GM19025 (cell line): ENCODE data around the gene JUNB.
A peak's percentile ranks its signal among the peaks of the same experiment; 100 is the strongest.

Experiments
- ATAC-seq: cut with Tn5 transposase; IDR thresholded peaks from one replicate; pipeline ENCODE4 v1.9.1; 2021; ENCODE audit warnings: mild to moderate bottlenecking, low read depth, moderate library complexity; ENCODE audit not compliant: unreplicated experiment

Gene JUNB

GRCh38 chr19:12773571-12773970 is 17.7 kb upstream of the JUNB start:
- ATAC-seq: no peak

- ATAC-seq: no peak
Measured at GRCh38 chr19:12774588-12775555, 16.4 kb upstream of the JUNB start, which contains the start of gene HOOK2. TSS of gene HOOK2 (minus strand) at chr19:12775552. CDS start at chr19:12775449, 103 bp downstream.

DNA sequence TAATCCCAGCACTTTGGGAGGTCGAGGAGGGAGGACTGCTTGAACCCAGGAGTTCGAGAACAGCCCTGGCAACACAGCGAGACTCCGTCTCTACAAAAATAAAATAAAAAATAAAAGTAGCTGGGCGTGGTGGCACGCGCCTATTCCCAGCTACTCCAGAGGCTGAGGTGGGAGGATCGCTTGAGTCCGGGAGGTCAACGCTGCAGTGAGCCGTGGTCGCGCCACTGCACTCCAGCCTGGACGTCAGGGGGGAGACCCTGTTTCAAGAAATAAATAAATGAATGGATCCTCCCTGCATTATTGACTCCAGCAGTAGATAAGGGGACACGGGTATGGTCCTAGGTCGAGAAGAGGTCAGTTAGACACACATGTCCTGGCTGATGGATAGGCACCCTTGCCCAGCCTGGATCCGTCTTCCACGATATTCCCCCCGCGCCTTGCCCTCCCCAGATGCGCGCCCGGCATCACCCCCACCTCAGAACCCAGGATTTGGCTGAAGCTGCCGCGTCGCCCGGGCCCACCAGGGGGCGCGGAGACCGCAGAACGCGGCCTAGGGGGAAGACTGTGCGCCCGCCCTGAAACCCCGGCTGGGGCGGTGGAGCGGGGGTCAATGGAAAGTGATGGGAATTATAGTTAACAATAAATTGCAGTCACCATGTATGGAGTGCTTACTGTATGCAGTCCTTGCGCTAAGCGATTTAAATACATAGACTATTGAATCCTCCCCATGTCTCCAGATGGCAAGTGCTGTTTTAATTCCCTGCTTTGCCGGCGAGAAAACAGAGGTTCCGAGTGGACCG is 13.9 kb upstream of the JUNB start:
- no peak for ATAC-seq

GRCh38 chr19:12778017-12778904 is 13.0 kb upstream of the JUNB start:
- no peak for ATAC-seq

DNA sequence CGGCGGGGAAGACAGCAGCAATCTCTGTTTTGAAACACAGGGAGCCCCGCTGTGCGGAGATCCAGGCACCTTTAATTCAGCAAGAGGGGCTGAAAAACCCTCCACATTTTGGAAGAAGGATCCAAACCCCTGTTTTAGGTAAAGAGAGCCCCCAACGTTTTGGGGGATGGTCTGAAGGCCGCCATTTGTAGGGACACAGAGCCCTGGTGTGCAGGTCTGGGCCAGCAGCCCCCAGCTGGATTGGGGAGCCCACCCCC is 12.5 kb upstream of the JUNB start:
- no peak for ATAC-seq

DNA sequence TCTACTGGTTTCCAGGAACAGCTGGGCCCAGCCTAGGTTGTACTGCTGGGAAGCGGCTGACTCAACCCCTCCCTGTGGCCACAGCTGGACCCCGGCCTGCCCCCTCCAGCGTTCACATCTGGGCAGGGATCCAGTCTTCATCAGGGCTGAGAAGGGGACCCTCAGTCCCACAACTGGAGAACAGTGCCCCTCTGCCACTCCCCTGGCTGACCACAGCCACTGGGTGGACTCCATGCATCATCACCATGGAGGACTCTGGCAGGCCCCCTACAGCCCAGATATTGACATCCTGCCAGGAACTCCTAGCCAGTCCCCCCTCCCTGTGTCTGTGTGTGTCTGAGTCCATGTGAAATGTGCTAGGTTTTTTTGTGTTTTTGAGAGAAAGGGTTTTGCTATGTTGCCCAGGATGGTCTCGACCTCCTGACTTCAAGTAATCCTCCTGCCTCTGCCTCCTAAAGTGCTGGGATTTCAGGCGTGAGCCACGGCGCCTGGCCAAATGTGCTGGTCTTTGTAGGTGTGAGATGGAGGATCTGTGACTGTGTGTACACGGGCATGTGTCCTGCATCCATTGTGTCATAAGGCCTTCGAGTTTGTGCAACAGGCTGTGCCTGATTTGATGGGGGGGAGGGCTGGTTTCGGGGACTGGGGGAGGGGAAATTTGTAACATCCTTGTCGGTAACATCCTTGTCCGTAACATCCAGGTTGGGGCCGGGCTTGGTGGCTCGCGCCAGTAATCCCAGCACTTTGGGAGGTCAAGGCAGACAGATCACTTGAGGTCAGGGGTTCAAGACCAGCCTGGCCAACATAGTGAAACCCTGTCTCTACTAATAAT is 11.9 kb upstream of the JUNB start:
- no peak for ATAC-seq

DNA sequence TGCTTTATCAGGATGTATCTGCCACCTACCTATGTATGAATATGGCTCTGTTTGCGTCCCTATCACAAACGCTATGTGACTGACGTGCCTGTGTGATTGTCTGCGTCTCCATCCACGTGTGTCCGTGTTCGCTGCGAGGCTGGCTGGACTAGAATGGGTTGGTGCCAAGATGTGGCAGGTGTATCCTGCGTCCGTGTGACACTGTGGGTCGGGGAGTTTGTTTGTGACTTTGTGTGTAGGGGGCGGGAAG is 9.2 kb upstream of the JUNB start:
- ATAC-seq: no peak

DNA sequence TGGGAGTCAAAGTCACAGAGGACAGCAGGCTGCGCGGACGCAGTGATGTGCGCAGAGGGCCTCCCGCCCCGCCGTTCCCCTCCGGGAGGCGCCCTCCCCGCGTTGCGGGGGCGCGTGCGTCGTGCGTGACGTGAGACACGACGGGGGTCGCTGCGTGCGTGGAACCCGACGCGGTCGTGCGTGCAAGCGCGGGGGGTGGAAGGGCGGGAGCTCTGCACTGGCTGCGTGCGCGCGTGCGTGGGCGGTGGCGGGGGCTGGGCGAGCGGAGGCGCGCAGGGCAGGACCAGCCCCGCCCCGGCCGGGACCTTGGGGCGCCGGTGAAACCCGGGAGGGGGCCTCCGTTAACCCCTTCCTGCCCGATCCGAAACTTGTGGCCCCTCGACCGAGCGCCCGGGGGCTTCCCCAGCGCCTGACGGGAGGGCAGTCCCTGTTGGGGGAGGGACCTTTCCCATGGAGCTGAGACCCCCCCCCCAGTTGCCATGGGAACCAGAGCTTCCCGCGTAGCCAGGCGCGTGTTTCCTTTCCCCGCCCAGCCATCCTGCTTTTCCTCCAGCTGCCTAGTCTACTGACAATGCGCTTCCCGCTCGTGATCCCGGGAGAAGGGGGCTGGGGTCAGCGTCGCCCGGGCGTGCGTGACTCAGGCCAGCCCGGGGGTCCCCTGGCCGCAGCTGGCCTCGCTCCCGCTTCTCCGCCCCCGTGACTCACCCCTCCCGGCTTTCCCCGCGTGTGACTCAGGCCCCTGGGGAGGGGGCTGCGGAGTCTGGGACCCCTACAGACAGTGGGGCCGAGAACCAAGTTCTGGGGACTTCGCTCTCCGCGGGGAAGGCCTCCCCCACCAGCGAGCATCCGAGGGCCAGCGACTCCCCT is 8.6 kb upstream of the JUNB start:
- peak; percentile 45 for ATAC-seq

- no peak for ATAC-seq
Measured at GRCh38 chr19:12783291-12783848, 7.9 kb upstream of the JUNB start.

- ATAC-seq: no peak
Measured at GRCh38 chr19:12783849-12784393, 7.4 kb upstream of the JUNB start.

GRCh38 chr19:12784394-12784870 is 6.9 kb upstream of the JUNB start:
- no peak for ATAC-seq

GRCh38 chr19:12784871-12785430 is 6.3 kb upstream of the JUNB start:
- no peak for ATAC-seq

DNA sequence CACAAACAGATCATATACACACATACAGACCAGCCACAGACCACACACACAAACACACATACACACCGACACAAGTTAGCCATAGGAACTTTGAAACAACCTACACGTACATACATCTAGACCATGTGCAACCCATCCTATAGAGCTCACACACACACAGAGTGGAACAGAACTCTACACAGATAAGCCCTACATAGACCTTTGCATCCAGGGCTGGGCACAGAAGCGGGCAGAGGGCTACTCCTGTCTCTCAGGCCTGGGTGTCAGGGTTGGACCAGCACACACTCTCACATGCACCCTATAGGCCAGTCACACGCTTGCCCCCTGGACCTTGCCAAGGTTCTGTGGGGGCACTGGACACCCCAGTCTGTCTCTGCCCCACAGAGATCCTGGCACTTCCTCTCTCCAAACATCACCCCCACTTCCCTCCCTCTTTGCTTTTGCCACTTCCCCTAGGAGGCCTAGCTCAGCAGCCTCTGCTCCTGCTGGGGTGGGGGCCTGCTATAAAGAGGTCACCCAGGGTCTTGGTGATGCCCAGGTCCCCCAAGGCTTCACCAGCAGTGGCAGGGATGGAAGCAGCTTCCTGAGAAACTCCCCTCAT is 5.8 kb upstream of the JUNB start:
- no peak for ATAC-seq

DNA sequence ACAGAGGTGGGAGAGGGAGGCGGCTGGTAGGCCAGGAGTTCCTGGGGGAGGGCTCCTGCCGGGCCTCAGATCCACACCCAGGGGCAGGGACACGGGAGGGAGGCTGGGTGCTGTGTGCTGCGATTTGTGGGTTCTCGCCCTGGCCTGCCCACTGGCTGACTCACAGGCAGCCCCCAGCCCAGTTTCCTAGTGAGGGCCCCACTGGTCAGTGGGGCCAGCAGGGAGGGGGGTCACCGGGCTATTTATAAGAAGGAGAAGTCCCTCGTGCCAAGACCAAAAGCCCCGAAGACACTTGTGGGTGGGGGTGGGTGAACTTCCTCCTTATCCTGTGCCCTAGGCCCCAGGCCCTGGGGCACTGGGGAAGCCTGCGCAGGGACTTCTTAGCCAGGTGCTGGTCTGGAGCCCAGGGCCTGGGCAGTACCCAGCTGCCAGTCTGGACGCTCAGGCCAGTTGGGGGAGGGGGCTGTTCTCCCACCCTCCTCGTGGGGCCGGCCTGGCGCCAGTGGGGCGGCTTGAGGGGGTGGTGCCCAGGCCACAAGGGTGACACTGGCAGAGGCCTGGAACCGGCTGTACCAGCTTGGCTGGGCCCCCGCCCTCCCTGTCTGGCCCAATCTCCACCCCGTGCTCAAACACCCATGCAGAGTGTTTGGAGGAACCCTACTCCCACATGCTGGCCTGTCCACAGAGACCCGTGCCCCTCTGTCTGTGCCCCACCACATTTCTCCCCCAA is 5.0 kb upstream of the JUNB start:
- no peak for ATAC-seq

- no peak for ATAC-seq
Measured at GRCh38 chr19:12786952-12787351, 4.3 kb upstream of the JUNB start.

DNA sequence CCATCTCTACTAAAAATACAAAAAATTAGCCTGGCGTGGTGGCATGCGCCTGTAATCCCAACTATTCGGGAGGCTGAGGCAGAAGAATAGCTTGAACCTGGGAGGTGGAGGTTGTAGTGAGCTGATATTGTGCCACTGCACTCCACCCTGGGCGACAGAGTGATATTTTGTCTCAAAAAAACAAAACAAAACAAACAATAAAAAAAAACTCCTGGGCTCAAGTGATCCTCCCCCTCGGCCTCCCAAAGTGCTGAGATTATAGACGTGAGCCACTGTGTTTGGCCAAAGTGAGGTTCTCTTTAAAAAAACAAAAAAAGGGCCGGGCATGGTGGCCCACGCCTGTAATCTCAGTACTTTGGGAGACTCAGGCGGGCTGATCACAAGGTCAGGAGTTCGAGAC is 3.8 kb upstream of the JUNB start:
- ATAC-seq: no peak

GRCh38 chr19:12788042-12788681 is 3.1 kb upstream of the JUNB start:
- no peak for ATAC-seq
